ENCODE data around the gene LONRF3. TPM values are rescaled to one million over a fixed set of nuclear protein-coding genes. Genes with fewer than 3 reads are reported as not detected.

The LONRF3 gene
- total and polyA plus RNA-seq, 2 of the 13 experiments (the other 11 are each of a cell fraction or from before 2014, with no cell fraction given), result 4.8 to 11.6 TPM

DNA sequence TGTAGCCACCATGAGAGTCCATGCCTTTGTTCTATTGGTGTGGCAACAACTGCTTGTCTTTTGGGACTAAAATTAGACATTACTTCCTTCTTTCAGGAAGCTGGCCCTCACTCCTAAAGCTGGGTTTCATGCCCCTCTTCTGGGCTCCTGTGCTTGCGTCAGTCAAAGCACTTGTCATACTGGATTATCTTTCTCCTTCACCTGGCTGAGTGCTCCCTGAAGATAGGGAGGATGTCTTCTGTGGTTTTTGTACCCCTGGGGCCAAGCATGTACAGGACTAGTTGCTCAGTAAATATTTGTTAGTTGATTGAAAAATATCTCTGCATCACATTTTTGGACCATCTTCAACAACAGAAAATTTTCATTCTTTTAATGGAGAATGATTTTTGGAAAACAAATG, 26.1 kb upstream of the LONRF3 start:
- ATAC-seq (no peak), DNase-seq (ENCODE audit: low spot score) (no peak), FAIRE-seq (no peak)
- Histone ChIP-seq H3K9me3 (ENCODE audit: low read length) (no peaks in the 10 kb centered on the region), H3K9ac (ENCODE audit: insufficient read depth, low read depth, low read length) (no peak overlapping the region), H3K79me2 (ENCODE audit: insufficient read depth, low read length) (no peaks in the 10 kb centered on the region), H3K36me3 (replicated peaks in 1 of 2; ENCODE audit: control insufficient read depth in 1 of 2, insufficient read depth in 2 of 2, low read length in 2 of 2) (no peaks in the 10 kb centered on the region), H3K4me1 (ENCODE audit: insufficient read depth, low read length) (no peaks in the 10 kb centered on the region), H3K27me3 (ENCODE audit: control insufficient read depth in 1 of 2, insufficient read depth in 2 of 2, low read length in 2 of 2) (no peaks in the 10 kb centered on the region), H4K20me1 (ENCODE audit: insufficient read depth, low read length) (no peaks in the 10 kb centered on the region), H3K27ac (ENCODE audit: extremely low read length, insufficient read depth, low read length) (no peak overlapping the region), H3K4me2 (ENCODE audit: low read depth, low read length) (no peak overlapping the region), H2AFZ (ENCODE audit: low read length) (no peak overlapping the region), H3K4me3 (replicated peaks in 1 of 3; ENCODE audit: insufficient read depth in 1 of 3, low read depth in 2 of 3, low read length in 3 of 3) (no peak overlapping the region)
- ChIA-PET POLR2A (no interaction called here), CTCF (ENCODE audit: low intra/inter-chr PET ratio, low total read pairs) (no interaction called here)
- in situ Hi-C loops (cut with HindIII; ENCODE audit: extremely low pct_ligation_motif_present, low pct_unique_long_range_greater_than_20kb) (no loop called here), intact Hi-C loops (cut with micrococcal nuclease; ENCODE audit: unreplicated experiment) (no loop called here)
- no TSS peak for BruUV-seq (replicated peaks)
- TF ChIP-seq ZNF766 (CRISPR knock-in tag; IDR thresholded peaks at IDR 0.05; ENCODE audit: borderline replicate concordance) (no peak), ZNF44 (CRISPR knock-in tag; IDR thresholded peaks at IDR 0.05) (no peak), DMAP1 (CRISPR knock-in tag; IDR thresholded peaks at IDR 0.05) (no peak), ZNF749 (CRISPR knock-in tag; IDR thresholded peaks at IDR 0.05; ENCODE audit: borderline replicate concordance) (no peak), ZBTB3 (CRISPR knock-in tag; IDR thresholded peaks at IDR 0.05; ENCODE audit: borderline replicate concordance, low read depth) (no peak), ZSCAN20 (CRISPR knock-in tag; IDR thresholded peaks at IDR 0.05; ENCODE audit: borderline replicate concordance) (no peak)
- TF ChIP-seq, protein P1, sequence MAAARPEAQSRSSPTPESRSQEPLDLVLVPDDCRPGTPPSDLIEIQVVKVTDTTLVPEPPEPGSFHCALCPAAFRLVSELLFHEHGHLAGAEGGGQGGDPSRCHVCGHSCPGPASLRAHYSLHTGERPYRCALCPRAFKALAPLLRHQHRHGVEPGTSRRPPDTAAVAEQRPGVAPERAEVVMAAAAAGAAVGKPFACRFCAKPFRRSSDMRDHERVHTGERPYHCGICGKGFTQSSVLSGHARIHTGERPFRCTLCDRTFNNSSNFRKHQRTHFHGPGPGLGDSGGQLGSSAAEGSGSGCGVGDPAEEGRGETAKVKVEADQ (CRISPR knock-in tag; IDR thresholded peaks at IDR 0.05; ENCODE audit: borderline replicate concordance), result no peak
- WGBS (ENCODE audit: low lambda C conversion rate), result 57% methylated on average over 1 of the region's 1 CpG

DNA sequence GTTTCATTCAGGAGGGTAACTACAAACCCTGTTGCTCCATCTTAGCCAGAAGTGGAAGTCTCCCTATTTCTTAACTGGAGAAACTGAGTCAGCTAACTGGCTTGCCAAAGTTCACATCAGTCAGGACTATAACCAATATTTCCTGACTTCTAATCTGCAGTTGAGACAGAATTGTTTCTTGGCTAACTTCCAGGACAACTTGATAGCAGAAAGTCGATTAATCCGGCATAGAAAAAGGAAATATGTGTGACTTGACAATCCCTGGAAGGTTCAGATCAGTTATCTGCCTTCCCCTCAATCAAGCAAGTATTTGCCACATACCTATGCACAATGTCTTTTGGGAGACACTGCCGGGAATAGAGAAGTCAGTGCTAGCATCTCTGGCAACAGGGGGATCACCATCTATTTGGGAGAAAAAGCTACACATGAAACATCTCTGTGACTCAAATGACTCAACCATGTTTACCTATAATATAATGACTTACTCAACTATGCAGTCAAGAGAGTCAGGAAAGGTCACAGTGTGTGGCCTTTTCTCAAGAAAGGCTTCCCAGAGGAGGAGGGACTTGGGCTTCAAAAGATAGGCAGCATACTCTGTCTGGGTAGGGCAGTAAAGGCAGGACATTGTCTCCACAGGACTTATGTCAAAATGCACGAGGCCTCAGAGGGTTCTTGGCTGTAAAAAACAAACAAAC, 12.4 kb upstream of the LONRF3 start:
- BruUV-seq (replicated peaks), result no TSS peak
- Histone ChIP-seq H4K20me1 (ENCODE audit: insufficient read depth, low read length) (no peaks in the 10 kb centered on the region), H3K4me2 (ENCODE audit: low read depth, low read length) (no peak overlapping the region), H3K9ac (ENCODE audit: insufficient read depth, low read depth, low read length) (no peak overlapping the region), H3K36me3 (replicated peaks in 1 of 2; ENCODE audit: control insufficient read depth in 1 of 2, insufficient read depth in 2 of 2, low read length in 2 of 2) (no peaks in the 10 kb centered on the region), H3K4me3 (replicated peaks in 1 of 3; ENCODE audit: insufficient read depth in 1 of 3, low read depth in 2 of 3, low read length in 3 of 3) (no peak overlapping the region), H3K4me1 (ENCODE audit: insufficient read depth, low read length) (no peaks in the 10 kb centered on the region), H2AFZ (ENCODE audit: low read length) (no peak overlapping the region), H3K27ac (ENCODE audit: extremely low read length, insufficient read depth, low read length) (no peak overlapping the region), H3K27me3 (ENCODE audit: control insufficient read depth in 1 of 2, insufficient read depth in 2 of 2, low read length in 2 of 2) (no peaks in the 10 kb centered on the region), H3K9me3 (ENCODE audit: low read length) (no peaks in the 10 kb centered on the region), H3K79me2 (ENCODE audit: insufficient read depth, low read length) (no peaks in the 10 kb centered on the region)
- CTCF ChIA-PET (ENCODE audit: low intra/inter-chr PET ratio, low total read pairs), result no interaction called here
- TF ChIP-seq U2AF2 (IDR thresholded peaks at IDR 0.05; ENCODE audit: low read depth, low read length), result no peak
- no peak for TF ChIP-seq ZNF883 (CRISPR knock-in tag; IDR thresholded peaks at IDR 0.05; ENCODE audit: not compliant biosample characterization)
- intact Hi-C loops (cut with micrococcal nuclease; ENCODE audit: unreplicated experiment) (no loop called here), in situ Hi-C loops (cut with HindIII; ENCODE audit: extremely low pct_ligation_motif_present, low pct_unique_long_range_greater_than_20kb) (no loop called here)
- FAIRE-seq, result no peak
- POLR2A ChIA-PET, result no interaction called here
- no peak for DNase-seq (ENCODE audit: low spot score)
- 5% methylated on average over 4 of the region's 4 CpGs for WGBS (ENCODE audit: low lambda C conversion rate)
- ATAC-seq, result no peak

Measured in HepG2 (cell line).